NOMO-1 treated with dmso at 0.1 percent for 144 hours (cell line): Measurements from ENCODE around the gene ABL2.

Experiments
- DNase-seq: peaks from one replicate; lab custom pipeline; 2025; ENCODE audit not compliant: unreplicated experiment; lab: John Stamatoyannopoulos, UW

Gene ABL2

GRCh38 chr1:179095924-179096323 lies 133.6 kb downstream of the ABL2 start:
- no peak for DNase-seq

- no peak for DNase-seq
Measured at GRCh38 chr1:179095377-179095776, 134.1 kb downstream of the ABL2 start.

GRCh38 chr1:179094818-179095217 lies 134.7 kb downstream of the ABL2 start:
- DNase-seq, result no peak

- DNase-seq, result no peak
Measured at GRCh38 chr1:179092896-179093461, 136.5 kb downstream of the ABL2 start.

- DNase-seq, result no peak
Measured at GRCh38 chr1:179091691-179092165, 137.7 kb downstream of the ABL2 start.

GRCh38 chr1:179090923-179091322 lies 138.6 kb downstream of the ABL2 start:
- no peak for DNase-seq

GRCh38 chr1:179090522-179090921 lies 139.0 kb downstream of the ABL2 start:
- no peak for DNase-seq

GRCh38 chr1:179089827-179090482 lies 139.5 kb downstream of the ABL2 start:
- DNase-seq, result no peak

GRCh38 chr1:179087665-179088064 lies 141.8 kb downstream of the ABL2 start:
- DNase-seq, result no peak

GRCh38 chr1:179083533-179083932 lies 145.9 kb downstream of the ABL2 start:
- no peak for DNase-seq

GRCh38 chr1:179082999-179083335 lies 146.5 kb downstream of the ABL2 start:
- DNase-seq, result peak; percentile 10

GRCh38 chr1:179082333-179082998 lies 147.0 kb downstream of the ABL2 start:
- no peak for DNase-seq

- DNase-seq, result peak; percentile 74
Measured at GRCh38 chr1:179081687-179082332, 147.7 kb downstream of the ABL2 start, which contains the start of gene TOR3A. TSS of gene TOR3A (plus strand) at chr1:179082070. CDS start at chr1:179082129, 59 bp downstream.

GRCh38 chr1:179080866-179081686 lies 148.4 kb downstream of the ABL2 start:
- DNase-seq, result peak; percentile 49

GRCh38 chr1:179079113-179079761 lies 150.2 kb downstream of the ABL2 start:
- DNase-seq, result peak; percentile 43

GRCh38 chr1:179077396-179077795 lies 152.1 kb downstream of the ABL2 start:
- no peak for DNase-seq

- no peak for DNase-seq
Measured at GRCh38 chr1:179066471-179066870, 163.0 kb downstream of the ABL2 start.

- no peak for DNase-seq
Measured at GRCh38 chr1:179061360-179062282, 167.9 kb downstream of the ABL2 start.
